GM12873 (cell line): ENCODE measurements around the gene DAZ1.
"Not testable (repeated sequence)": the region's sequence is repeated elsewhere in the genome, so short reads cannot be mapped to it uniquely, and the experiment has no call there.

Experiments used
- CTCF ChIP-seq: IDR thresholded peaks from 2 replicates; pipeline ENCODE4 v1.5.1; 2012; ENCODE audit warnings: low read depth, mild to moderate bottlenecking, moderate library complexity, low read length, control low read depth; ENCODE audit not compliant: insufficient read depth; ENCODE audit errors: missing control alignments

The DAZ1 gene

GRCh38 chrY:23198908-23199307 is at the start of gene DAZ1:
Gene DAZ1, minus strand, starts transcription at chrY:23199008. Its CDS starts 208 bp downstream, at chrY:23198800.
- not testable (repeated sequence) for TF ChIP-seq CTCF

GRCh38 chrY:23219233-23219632 is 20.4 kb upstream of the DAZ1 start, which contains the start of gene DAZ2:
Gene DAZ2, plus strand, starts transcription at chrY:23219533. Its CDS starts 208 bp downstream, at chrY:23219741.
- TF ChIP-seq CTCF = not testable (repeated sequence)
